PFSK-1 (cell line): ENCODE data around the gene ARR3.

Experiments used
- FOXP2 ChIP-seq: optimal IDR thresholded peaks from 2 replicates; pipeline ENCODE3; 2011; ENCODE audit warnings: borderline replicate concordance, control low read depth, inconsistent platforms; ENCODE audit not compliant: insufficient read depth; ENCODE audit errors: extremely low read length, extremely low read depth
- POLR2AphosphoS5 ChIP-seq: IDR thresholded peaks from 2 replicates; pipeline ENCODE4 v1.6.1; 2012; ENCODE audit warnings: low read depth, mild to moderate bottlenecking, control low read depth, low read length, moderate library complexity
- SIN3A ChIP-seq: IDR thresholded peaks from 2 replicates; pipeline ENCODE4 v1.6.1; 2012; ENCODE audit warnings: mild to moderate bottlenecking, low read length, moderate library complexity, borderline replicate concordance; ENCODE audit not compliant: insufficient read depth
- TAF1 ChIP-seq: IDR thresholded peaks from 2 replicates; pipeline ENCODE4 v1.6.1; 2012; ENCODE audit warnings: low read length, control low read depth, borderline replicate concordance; ENCODE audit not compliant: insufficient read depth
- TF ChIP-seq, protein P1 (sequence below), 2 experiments: IDR thresholded peaks; 2 replicates each; pipeline versions ENCODE4 v1.6.1 to v1.8.0; 2011 to 2012; ENCODE audit warnings: low read depth in 2 of 2, low read length in 2 of 2, control low read depth in 1 of 2, inconsistent platforms in 1 of 2, mild to moderate bottlenecking in 1 of 2, moderate library complexity in 1 of 2; ENCODE audit not compliant: insufficient read depth in 1 of 2

Gene ARR3

DNA sequence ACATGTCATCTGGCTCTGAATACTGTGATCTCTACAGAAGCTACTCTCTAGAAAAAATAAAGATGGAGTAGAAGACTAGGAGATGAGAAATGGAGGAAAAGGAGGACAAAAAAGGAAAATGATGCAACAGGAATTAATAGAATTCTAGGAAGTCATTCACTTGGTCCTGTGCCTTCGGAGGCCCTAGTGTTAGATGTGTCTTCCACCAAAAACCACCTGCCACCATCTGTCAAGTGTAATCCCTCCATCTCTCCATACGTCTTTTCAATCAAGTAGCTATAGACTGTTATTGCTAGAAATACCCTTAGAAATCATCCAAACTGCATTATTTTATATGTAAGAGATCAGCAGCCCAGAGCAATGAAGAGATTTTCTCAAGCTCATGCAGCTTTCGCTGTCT is 10.9 kb downstream of the ARR3 start:
- no peak for TF ChIP-seq SIN3A

DNA sequence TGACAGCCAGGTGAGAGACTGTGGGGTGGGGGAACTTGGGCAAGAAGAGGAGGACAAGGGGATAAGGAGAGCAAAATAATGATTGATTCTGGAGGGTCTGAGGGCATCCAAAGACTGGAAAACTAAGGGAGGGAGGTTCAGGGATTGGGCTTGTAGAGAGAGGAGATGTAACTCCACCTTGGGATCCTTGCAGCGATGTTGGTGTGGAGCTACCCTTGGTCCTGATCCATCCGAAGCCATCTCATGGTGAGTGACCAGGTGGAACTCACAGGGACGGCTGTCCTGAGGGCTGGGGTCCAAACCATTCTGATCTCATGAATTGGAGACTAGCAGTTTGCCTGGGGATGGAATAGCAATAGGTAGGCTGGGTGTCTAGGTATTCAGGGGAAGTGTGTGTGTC is 12.4 kb downstream of the ARR3 start:
- TF ChIP-seq SIN3A = no peak
- no peak for TF ChIP-seq TAF1
- TF ChIP-seq FOXP2 = no peak
- TF ChIP-seq, protein P1, sequence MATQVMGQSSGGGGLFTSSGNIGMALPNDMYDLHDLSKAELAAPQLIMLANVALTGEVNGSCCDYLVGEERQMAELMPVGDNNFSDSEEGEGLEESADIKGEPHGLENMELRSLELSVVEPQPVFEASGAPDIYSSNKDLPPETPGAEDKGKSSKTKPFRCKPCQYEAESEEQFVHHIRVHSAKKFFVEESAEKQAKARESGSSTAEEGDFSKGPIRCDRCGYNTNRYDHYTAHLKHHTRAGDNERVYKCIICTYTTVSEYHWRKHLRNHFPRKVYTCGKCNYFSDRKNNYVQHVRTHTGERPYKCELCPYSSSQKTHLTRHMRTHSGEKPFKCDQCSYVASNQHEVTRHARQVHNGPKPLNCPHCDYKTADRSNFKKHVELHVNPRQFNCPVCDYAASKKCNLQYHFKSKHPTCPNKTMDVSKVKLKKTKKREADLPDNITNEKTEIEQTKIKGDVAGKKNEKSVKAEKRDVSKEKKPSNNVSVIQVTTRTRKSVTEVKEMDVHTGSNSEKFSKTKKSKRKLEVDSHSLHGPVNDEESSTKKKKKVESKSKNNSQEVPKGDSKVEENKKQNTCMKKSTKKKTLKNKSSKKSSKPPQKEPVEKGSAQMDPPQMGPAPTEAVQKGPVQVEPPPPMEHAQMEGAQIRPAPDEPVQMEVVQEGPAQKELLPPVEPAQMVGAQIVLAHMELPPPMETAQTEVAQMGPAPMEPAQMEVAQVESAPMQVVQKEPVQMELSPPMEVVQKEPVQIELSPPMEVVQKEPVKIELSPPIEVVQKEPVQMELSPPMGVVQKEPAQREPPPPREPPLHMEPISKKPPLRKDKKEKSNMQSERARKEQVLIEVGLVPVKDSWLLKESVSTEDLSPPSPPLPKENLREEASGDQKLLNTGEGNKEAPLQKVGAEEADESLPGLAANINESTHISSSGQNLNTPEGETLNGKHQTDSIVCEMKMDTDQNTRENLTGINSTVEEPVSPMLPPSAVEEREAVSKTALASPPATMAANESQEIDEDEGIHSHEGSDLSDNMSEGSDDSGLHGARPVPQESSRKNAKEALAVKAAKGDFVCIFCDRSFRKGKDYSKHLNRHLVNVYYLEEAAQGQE (IDR thresholded peaks at IDR 0.05; ENCODE audit: insufficient read depth in 1 of 2, low read depth in 2 of 2, low read length in 2 of 2) = peak; percentile 42 to 75; a peak in 2 of 4 replicates
- TF ChIP-seq POLR2AphosphoS5 = no peak

DNA sequence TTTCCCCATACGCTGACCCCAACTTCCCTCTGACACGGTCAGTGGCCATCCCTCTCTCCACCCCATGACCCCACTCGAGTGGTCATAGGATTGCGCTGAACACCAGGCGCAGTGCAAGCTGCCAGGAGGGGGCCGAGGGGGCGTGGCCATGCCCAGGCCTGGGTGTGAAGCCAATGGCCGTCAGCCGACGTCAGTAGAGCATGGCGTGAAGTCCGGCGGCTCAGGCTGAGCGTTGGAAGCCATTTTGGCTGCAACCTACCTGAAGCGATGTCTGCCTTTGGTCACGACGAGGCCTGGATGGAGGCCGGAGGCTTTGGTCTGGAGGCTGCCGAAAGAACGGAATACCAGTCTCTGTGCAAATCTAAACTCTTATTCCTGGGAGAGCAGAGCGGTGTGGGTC is 13.8 kb downstream of the ARR3 start, which contains the start of gene RAB41:
Gene RAB41 (plus strand): TSS at position 222 of the 400 bp plus-strand sequence. CDS start 46 bp downstream, at position 268.
- TF ChIP-seq, protein P1 (IDR thresholded peaks at IDR 0.05; ENCODE audit: insufficient read depth in 1 of 2, low read depth in 2 of 2, low read length in 2 of 2) = no peak
- TF ChIP-seq FOXP2 = no peak
- TF ChIP-seq POLR2AphosphoS5 = no peak
- no peak for TF ChIP-seq SIN3A
- TF ChIP-seq TAF1 = no peak

DNA sequence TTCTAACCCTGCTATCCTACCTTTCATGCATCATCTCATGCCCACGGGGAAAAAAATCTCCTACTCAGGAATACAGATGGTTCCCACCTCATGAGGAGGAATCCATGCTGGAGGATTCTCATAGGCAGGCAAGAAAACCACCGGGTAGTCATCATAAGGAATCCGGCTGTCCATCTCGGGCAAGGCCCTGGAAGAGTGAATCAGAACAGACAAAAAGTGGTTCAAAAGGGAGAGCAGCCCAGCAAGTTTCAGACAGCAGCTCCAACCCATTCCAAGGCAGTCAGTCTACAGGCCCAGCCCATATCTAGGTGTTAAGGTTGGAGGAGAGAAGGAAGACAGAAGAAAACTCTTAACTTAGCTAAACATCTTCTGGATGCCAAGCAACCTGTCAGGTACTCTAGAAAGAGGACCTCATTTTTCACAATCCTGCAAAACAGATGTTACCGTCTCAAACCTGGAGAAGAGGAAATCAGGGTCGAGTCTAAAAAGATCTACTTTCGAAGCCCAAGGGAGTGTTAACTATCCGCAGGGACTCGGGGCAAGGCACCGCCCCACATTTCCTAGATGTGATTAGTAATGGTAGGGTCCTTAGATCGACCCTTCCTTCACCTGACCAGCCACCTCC is 21.1 kb downstream of the ARR3 start:
- no peak for TF ChIP-seq FOXP2
- TF ChIP-seq POLR2AphosphoS5 = no peak
- TF ChIP-seq, protein P1 (IDR thresholded peaks at IDR 0.05; ENCODE audit: insufficient read depth in 1 of 2, low read depth in 2 of 2, low read length in 2 of 2) = no peak
- no peak for TF ChIP-seq TAF1
- no peak for TF ChIP-seq SIN3A

DNA sequence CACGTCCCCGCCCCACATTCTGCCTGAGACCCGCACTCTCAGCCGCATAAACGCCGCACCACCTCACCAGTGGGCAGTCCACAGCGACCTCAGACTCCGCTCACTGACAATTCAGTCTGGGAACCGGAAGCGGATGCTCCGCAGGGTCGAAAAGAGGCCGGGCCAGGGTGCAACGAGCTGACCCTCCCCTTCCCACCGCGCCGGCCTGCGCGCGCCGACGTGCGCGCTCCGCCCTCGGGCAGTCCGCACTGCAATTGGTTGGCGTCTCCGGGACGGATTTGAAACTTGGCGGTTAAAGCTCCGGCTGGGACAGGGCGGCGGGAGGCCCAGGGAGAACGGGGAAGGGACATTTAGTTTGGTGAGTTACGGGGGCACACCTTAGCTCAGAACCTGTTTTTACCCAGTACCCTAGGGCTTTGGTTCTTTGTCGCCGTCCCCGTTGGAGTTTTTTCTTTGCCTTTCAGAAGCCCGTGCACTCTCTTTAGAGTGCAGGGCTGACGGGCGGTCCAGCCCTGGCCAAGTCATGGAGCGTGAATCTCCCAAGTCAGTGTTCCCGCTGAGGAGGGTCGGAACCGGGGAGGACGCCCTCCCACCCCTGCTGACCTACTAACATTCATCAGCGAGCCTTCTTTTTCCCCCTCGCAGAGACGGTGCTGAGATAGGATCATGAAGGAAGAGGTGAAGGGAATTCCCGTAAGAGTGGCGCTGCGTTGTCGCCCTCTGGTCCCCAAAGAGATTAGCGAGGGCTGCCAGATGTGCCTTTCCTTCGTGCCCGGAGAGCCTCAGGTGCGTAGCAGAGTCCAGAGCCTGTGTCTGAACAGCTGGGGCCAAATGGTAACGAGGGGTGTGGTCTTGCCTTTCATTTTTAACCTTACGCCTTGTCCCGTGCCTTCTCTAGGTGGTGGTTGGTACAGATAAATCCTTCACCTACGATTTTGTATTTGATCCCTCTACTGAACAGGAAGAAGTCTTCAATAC is 21.9 kb downstream of the ARR3 start, which contains the start of the genes KIF4A and PDZD11:
Gene KIF4A (plus strand): TSS at position 312 of the 978 bp plus-strand sequence. CDS start 355 bp downstream, at position 667.
Gene PDZD11 (minus strand): TSS at position 135 of the 978 bp plus-strand sequence. CDS start 586 bp downstream, outside the sequence.
- TF ChIP-seq FOXP2 = peak; percentile 43
- peak; percentile 60; the same call in 1 of the 2 replicates for TF ChIP-seq TAF1
- TF ChIP-seq POLR2AphosphoS5 = peak; percentile 79
- TF ChIP-seq SIN3A = 0 out of 2 replicates have a peak, but pooled peaks have one; percentile 76
- TF ChIP-seq, protein P1 (IDR thresholded peaks at IDR 0.05; ENCODE audit: insufficient read depth in 1 of 2, low read depth in 2 of 2, low read length in 2 of 2) = no peak
